ENCODE data around the gene F10.
A peak's percentile ranks its signal among the peaks of the same experiment; 100 is the strongest.

F10 gene

GRCh38 chr13:113141601-113141970, 19.0 kb downstream of the F10 start:
- Histone ChIP-seq H3K9me3 (ENCODE audit: severe bottlenecking) (no peaks in the 10 kb centered on the region), H3K27ac (no peak overlapping the region), H3K4me3 (ENCODE audit: low read depth, low read length) (no peak overlapping the region), H3K27me3 (ENCODE audit: insufficient read depth, low read depth, severe bottlenecking) (no peaks in the 10 kb centered on the region), H3K36me3 (no peaks in the 10 kb centered on the region)
- DNase-seq, result peak; percentile 8
- TF ChIP-seq CTCF (IDR thresholded peaks at IDR 0.05; ENCODE audit: low read depth, low read length), result no peak

GRCh38 chr13:113142876-113143275, 20.3 kb downstream of the F10 start:
- Histone ChIP-seq H3K27ac (no peak overlapping the region), H3K9me3 (ENCODE audit: severe bottlenecking) (no peaks in the 10 kb centered on the region), H3K36me3 (no peaks in the 10 kb centered on the region), H3K4me3 (ENCODE audit: low read depth, low read length) (no peak overlapping the region), H3K27me3 (ENCODE audit: insufficient read depth, low read depth, severe bottlenecking) (no peaks in the 10 kb centered on the region)
- no peak for DNase-seq
- TF ChIP-seq CTCF (IDR thresholded peaks at IDR 0.05; ENCODE audit: low read depth, low read length), result no peak

GRCh38 chr13:113143466-113144254, 21.1 kb downstream of the F10 start:
- no peak for TF ChIP-seq CTCF (IDR thresholded peaks at IDR 0.05; ENCODE audit: low read depth, low read length)
- no peaks in the 10 kb centered on the region for H3K9me3 ChIP-seq (ENCODE audit: severe bottlenecking)
- DNase-seq, result peak; percentile 9
- no peak overlapping the region for H3K4me3 ChIP-seq (ENCODE audit: low read depth, low read length)
- H3K27ac ChIP-seq, result no peak overlapping the region
- no peaks in the 10 kb centered on the region for H3K36me3 ChIP-seq
- no peaks in the 10 kb centered on the region for H3K27me3 ChIP-seq (ENCODE audit: insufficient read depth, low read depth, severe bottlenecking)

GRCh38 chr13:113144255-113144629, 21.6 kb downstream of the F10 start:
- Histone ChIP-seq H3K9me3 (ENCODE audit: severe bottlenecking) (no peaks in the 10 kb centered on the region), H3K4me3 (ENCODE audit: low read depth, low read length) (no peak overlapping the region), H3K27ac (no peak overlapping the region), H3K36me3 (no peaks in the 10 kb centered on the region), H3K27me3 (ENCODE audit: insufficient read depth, low read depth, severe bottlenecking) (no peaks in the 10 kb centered on the region)
- peak; percentile 5 for DNase-seq
- no peak for TF ChIP-seq CTCF (IDR thresholded peaks at IDR 0.05; ENCODE audit: low read depth, low read length)

- H3K27ac ChIP-seq, result no peak overlapping the region
- peak; percentile 6 for DNase-seq
- no peaks in the 10 kb centered on the region for H3K27me3 ChIP-seq (ENCODE audit: insufficient read depth, low read depth, severe bottlenecking)
- no peak overlapping the region for H3K4me3 ChIP-seq (ENCODE audit: low read depth, low read length)
- TF ChIP-seq CTCF (IDR thresholded peaks at IDR 0.05; ENCODE audit: low read depth, low read length), result no peak
- H3K9me3 ChIP-seq (ENCODE audit: severe bottlenecking), result no peaks in the 10 kb centered on the region
- H3K36me3 ChIP-seq, result no peaks in the 10 kb centered on the region
Measured at GRCh38 chr13:113145496-113145895, 22.9 kb downstream of the F10 start.

All from WERI-Rb-1 (cell line).